Measurements from ENCODE around the gene CD82. TPM values are rescaled to one million over a fixed set of nuclear protein-coding genes. Genes with fewer than 3 reads are reported as not detected.

CD82 gene
- total and polyA plus RNA-seq, 2 donors from 2014 or later = 59.3 to 94.4 TPM

GRCh38 chr11:44614281-44614775, 48.9 kb downstream of the CD82 start:
- no peaks in the 10 kb centered on the region for H3K36me3 ChIP-seq (ENCODE audit: control insufficient read depth in 2 of 3, insufficient read depth in 3 of 3, low read length in 3 of 3)
- H3K9me3 ChIP-seq (ENCODE audit: control insufficient read depth in 2 of 3, insufficient read depth in 1 of 3, low read length in 3 of 3) = no peaks in the 10 kb centered on the region
- no peak overlapping the region for H3K9ac ChIP-seq (ENCODE audit: low read length in 3 of 3)
- intact Hi-C loops (cut with DNase I) = no loop called here
- no peak overlapping the region for H3K4me3 ChIP-seq (ENCODE audit: low read length in 3 of 3)
- TF ChIP-seq CTCF (IDR thresholded peaks at IDR 0.05; ENCODE audit: borderline replicate concordance, extremely low read depth, insufficient read depth) = no peak
- FAIRE-seq (no peak), DNase-seq (peak in 1 of 5 donors; percentile 65)
- H3K4me1 ChIP-seq (ENCODE audit: control insufficient read depth in 2 of 3, insufficient read depth in 2 of 3, low read depth in 1 of 3, low read length in 3 of 3) = no peaks in the 10 kb centered on the region
- H3K27ac ChIP-seq (ENCODE audit: low read depth in 2 of 2, low read length in 2 of 2) = no peak overlapping the region
- no peaks in the 10 kb centered on the region for H3K27me3 ChIP-seq (ENCODE audit: control insufficient read depth, insufficient read depth, low read length)

GRCh38 chr11:44615041-44615755, 49.7 kb downstream of the CD82 start:
- H3K27me3 ChIP-seq (ENCODE audit: control insufficient read depth, insufficient read depth, low read length) = no peaks in the 10 kb centered on the region
- no peaks in the 10 kb centered on the region for H3K4me1 ChIP-seq (ENCODE audit: control insufficient read depth in 2 of 3, insufficient read depth in 2 of 3, low read depth in 1 of 3, low read length in 3 of 3)
- H3K9ac ChIP-seq (ENCODE audit: low read length in 3 of 3) = no peak overlapping the region
- no peak for TF ChIP-seq CTCF (IDR thresholded peaks at IDR 0.05; ENCODE audit: borderline replicate concordance, extremely low read depth, insufficient read depth)
- intact Hi-C loops (cut with DNase I) = loop anchor here (5.0 kb wide), 1 partner anchor 58 kb away; no protein-coding TSS in a partner anchor
- DNase-seq (peak in 1 of 5 donors; percentile 58), FAIRE-seq (no peak)
- H3K27ac ChIP-seq (ENCODE audit: low read depth in 2 of 2, low read length in 2 of 2) = no peak overlapping the region
- no peaks in the 10 kb centered on the region for H3K9me3 ChIP-seq (ENCODE audit: control insufficient read depth in 2 of 3, insufficient read depth in 1 of 3, low read length in 3 of 3)
- no peak overlapping the region for H3K4me3 ChIP-seq (ENCODE audit: low read length in 3 of 3)
- no peaks in the 10 kb centered on the region for H3K36me3 ChIP-seq (ENCODE audit: control insufficient read depth in 2 of 3, insufficient read depth in 3 of 3, low read length in 3 of 3)

DNA sequence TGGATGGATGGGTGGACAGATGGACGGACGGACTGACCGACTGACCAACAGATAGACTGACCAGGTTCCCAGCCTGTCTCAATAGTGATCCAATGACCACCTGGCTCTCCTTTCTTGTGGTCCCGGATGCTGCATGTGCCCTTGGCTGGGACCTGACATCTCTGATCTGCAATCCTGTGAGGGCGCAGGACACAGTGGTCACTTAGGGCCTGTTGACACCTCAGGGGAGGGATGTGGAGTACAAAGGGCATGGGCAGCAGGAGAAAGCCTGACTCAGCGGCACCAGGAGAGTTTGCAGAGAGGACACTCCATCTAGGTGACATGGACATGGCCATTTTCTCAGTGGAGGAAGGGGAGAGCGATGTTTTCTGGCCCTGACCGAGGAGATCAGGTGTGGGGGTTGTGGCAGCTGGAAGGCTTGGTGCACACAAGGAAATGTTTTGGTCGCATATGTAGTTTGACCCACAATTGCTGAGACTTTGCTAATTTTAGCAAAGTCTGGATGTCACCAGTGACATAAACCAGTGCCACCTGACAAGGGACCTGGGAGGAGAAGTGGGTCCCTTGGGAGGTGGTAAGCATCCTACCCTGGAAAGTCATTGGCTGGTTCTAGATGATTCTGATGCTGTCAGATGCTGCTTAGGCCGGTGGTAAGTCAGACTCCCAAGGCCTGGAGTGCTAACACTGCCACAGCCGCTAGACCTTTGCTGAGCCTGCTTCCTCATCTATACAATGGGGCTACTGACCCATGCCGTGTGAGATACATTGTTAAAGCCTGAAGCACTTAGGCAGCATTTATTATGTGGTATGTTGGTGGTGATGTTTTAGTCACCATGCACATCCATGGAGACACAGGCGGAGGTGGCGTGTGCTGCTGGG, 50.7 kb downstream of the CD82 start:
- no peaks in the 10 kb centered on the region for H3K36me3 ChIP-seq (ENCODE audit: control insufficient read depth in 2 of 3, insufficient read depth in 3 of 3, low read length in 3 of 3)
- DNase-seq (peak in 1 of 5 donors; percentile 24), FAIRE-seq (no peak)
- no peak overlapping the region for H3K9ac ChIP-seq (ENCODE audit: low read length in 3 of 3)
- no peaks in the 10 kb centered on the region for H3K4me1 ChIP-seq (ENCODE audit: control insufficient read depth in 2 of 3, insufficient read depth in 2 of 3, low read depth in 1 of 3, low read length in 3 of 3)
- H3K27me3 ChIP-seq (ENCODE audit: control insufficient read depth, insufficient read depth, low read length) = no peaks in the 10 kb centered on the region
- no peak overlapping the region for H3K27ac ChIP-seq (ENCODE audit: low read depth in 2 of 2, low read length in 2 of 2)
- intact Hi-C loops (cut with DNase I) = loop anchor here (5.0 kb wide), 1 partner anchor 59 kb away; no protein-coding TSS in a partner anchor
- H3K9me3 ChIP-seq (ENCODE audit: control insufficient read depth in 2 of 3, insufficient read depth in 1 of 3, low read length in 3 of 3) = no peaks in the 10 kb centered on the region
- H3K4me3 ChIP-seq (ENCODE audit: low read length in 3 of 3) = no peak overlapping the region
- TF ChIP-seq CTCF (IDR thresholded peaks at IDR 0.05; ENCODE audit: borderline replicate concordance, extremely low read depth, insufficient read depth) = no peak

Measured in kidney (tissue), 14 donors.